AG10803 (cell line): ENCODE results near the gene TMEM222.
"Not testable (repeated sequence)": the region's sequence is repeated elsewhere in the genome, so short reads cannot be mapped to it uniquely, and the experiment has no call there.

Experiments
- DNase-seq: peaks from one replicate; pipeline ENCODE4 v3.0.0; 2010; ENCODE audit warnings: low read depth
- H3K4me3 ChIP-seq: 2 replicates; pipeline ENCODE4 v1.5.1; 2011; ENCODE audit warnings: mild to moderate bottlenecking, low read length, control low read depth
- CTCF ChIP-seq: conservative IDR thresholded peaks from 2 replicates; pipeline ENCODE4 v1.5.1; 2011; ENCODE audit warnings: mild to moderate bottlenecking, low read length, control low read depth, inconsistent platforms

The TMEM222 gene

GRCh38 chr1:27380766-27381733 lies 59.1 kb downstream of the TMEM222 start:
- no peak for DNase-seq
- no peak overlapping the region for H3K4me3 ChIP-seq
- TF ChIP-seq CTCF: no peak

- H3K4me3 ChIP-seq: no peak overlapping the region
- DNase-seq: no peak
- no peak for TF ChIP-seq CTCF
These were observed 60.2 kb downstream of the TMEM222 start for GRCh38 chr1:27381969-27382762.

DNA sequence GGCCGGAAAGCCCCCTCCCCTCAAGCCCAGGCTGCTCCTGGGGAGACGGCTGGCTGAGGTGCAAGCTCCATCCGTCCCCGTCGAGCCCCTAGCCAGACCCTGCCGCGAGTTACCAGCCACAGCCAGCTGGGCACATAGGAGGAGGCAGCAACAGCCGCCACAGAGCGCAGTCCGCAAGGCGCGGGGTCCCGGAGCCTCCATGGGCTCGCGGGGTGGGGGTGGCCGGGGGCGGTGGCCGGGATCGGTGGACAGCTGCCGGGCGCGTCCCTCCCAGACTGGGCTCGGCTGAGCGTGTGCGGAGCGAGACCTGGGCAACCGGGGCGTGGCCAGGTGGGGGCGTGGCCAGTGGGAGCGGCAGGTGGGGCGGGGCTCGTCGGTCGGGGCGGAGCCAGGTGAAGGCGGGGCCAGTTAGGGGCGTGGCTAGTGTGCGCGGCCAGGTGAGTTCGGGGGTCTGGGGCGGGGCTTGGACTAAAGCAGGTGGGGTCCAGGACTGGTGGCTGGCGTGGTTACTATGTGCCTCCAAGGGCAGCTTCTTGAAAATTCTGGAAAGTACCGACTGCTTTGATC lies 61.2 kb downstream of the TMEM222 start, which contains the start of gene CD164L2:
Gene CD164L2 (minus strand): TSS at position 295 of the 567 bp plus-strand sequence. CDS start 94 bp downstream, at position 201.
- H3K4me3 ChIP-seq: no peak within 1 kb of the TSS
- DNase-seq: no peak

DNA sequence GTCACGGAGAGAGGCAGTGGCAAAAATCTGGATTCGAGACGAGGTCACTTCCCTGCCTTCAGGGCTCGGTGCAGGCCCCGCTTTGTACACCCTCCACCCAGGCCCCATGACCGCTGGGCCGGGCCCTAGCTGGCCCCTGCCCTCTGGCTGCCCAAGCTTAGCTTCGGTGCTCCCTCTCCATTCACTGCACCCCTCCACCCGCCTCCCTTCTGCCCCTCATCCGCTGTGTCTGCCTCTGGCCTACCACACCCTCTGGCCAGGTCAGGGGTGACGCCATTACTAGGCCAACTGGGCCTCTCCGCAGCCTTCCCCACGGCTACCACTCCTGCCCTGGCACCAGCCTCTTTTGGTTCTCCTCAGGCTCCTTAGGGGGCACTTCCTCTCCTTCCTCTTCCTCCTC lies 61.7 kb downstream of the TMEM222 start:
- no peak for TF ChIP-seq CTCF
- DNase-seq: no peak
- no peak overlapping the region for H3K4me3 ChIP-seq

More for the DNA sequence above, 61.2 kb downstream of the TMEM222 start, which contains the start of gene CD164L2:
- no peak for TF ChIP-seq CTCF

DNA sequence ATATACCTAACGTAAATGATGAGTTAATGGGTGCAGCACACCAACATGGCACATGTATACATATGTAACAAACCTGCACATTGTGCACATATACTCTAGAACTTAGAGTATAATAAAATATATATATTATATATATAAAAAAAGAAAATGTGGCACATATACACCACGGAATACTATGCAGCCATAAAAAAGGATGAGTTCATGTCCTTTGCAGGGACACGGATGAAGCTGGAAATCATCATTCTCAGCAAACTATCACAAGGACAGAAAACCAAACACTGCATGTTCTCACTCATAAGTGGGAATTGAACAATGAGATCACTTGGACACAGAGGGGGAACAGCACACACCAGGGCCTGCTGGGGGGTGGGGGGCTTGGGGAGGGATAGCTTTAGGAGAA lies 62.8 kb downstream of the TMEM222 start:
- not testable (repeated sequence) for DNase-seq, H3K4me3 ChIP-seq
